Upper lobe of left lung (tissue), 6 donors: ENCODE results near the gene RAPGEF5. TPM values are rescaled to one million over a fixed set of nuclear protein-coding genes. Genes with fewer than 3 reads are reported as not detected.

Experiments
- ATAC-seq, 2 donors: fragments of 200-7000 bp; cut with Tn5 transposase; one replicate each; pipeline ENCODE4 v1.9.1; 2022; ENCODE audit warnings: mild to moderate bottlenecking in 2 of 2, moderate library complexity in 2 of 2; ENCODE audit not compliant: low FRiP score in 2 of 2
- DNase-seq, 2 donors: peaks; one replicate each; pipeline ENCODE4 v3.0.0-alpha.2; 2019 to 2020
- H3K27ac ChIP-seq, 4 donors: fragments of 200-600 bp; sonication (generic); one replicate each; pipeline ENCODE4 v1.5.1; 2016 to 2019
- H3K27me3 ChIP-seq, 4 donors: fragments of 200-600 bp; sonication (generic); one replicate each; pipeline ENCODE4 v1.5.1; 2017 to 2019
- H3K36me3 ChIP-seq, 4 donors: fragments of 200-600 bp; sonication (generic); one replicate each; pipeline ENCODE4 v1.5.1; 2016 to 2019
- H3K4me1 ChIP-seq, 4 donors: fragments of 200-600 bp; sonication (generic); one replicate each; pipeline ENCODE4 v1.5.1; 2018 to 2019
- H3K4me3 ChIP-seq, 4 donors: fragments of 200-600 bp; sonication (generic); one replicate each; pipeline ENCODE4 v1.5.1; 2017 to 2019; ENCODE audit warnings: mild to moderate bottlenecking in 2 of 4, moderate library complexity in 1 of 4
- H3K9me3 ChIP-seq, 4 donors: fragments of 200-600 bp; sonication (generic); one replicate each; pipeline ENCODE4 v1.5.1; 2018 to 2019
- CTCF ChIP-seq, 6 experiments: fragments of 450-650 bp in 4 of 6; fragments of 200-600 bp in 2 of 6; sonication (generic) in 2 of 6; IDR thresholded peaks; one replicate each; pipeline ENCODE4 v1.5.1; 2016 to 2019; ENCODE audit warnings: antibody characterized with exemption in 6 of 6
- EP300 ChIP-seq, 4 donors: sonication (generic); formaldehyde crosslinking; IDR thresholded peaks; one replicate each; pipeline ENCODE4 v1.5.1; 2017; ENCODE audit warnings: antibody characterized with exemption in 4 of 4, control low read depth in 2 of 4
- POLR2A ChIP-seq, 4 donors: fragments of 450-650 bp; IDR thresholded peaks; one replicate each; pipeline ENCODE4 v1.5.1; 2016 to 2017; ENCODE audit warnings: antibody characterized with exemption in 4 of 4, mild to moderate bottlenecking in 2 of 4
- POLR2AphosphoS5 ChIP-seq, 2 donors: sonication (generic); formaldehyde crosslinking; IDR thresholded peaks; one replicate each; pipeline ENCODE4 v1.5.1; 2017; ENCODE audit warnings: antibody characterized with exemption in 2 of 2
- WGBS, 2 donors: methylation state at CpG; one replicate each; pipeline ENCODE4 v1.1.5; 2017 to 2018; 5-methylcytosine and 5-hydroxymethylcytosine counted together
- total RNA-seq, 6 donors: library from RNA; depleted of rRNA in 4 of 6; stranded (reverse); fragments of >200 nt in 4 of 6; gene quantifications; one replicate each; pipeline versions ENCODE4 v1.1.0 to v1.2.1, GENCODE V29; 2016 to 2021
- donor health status: DM: no; HTN: no; CAD: no; lungs with moderate emphysema.
- donor health status: DM: no; HTN: yes; CAD: no; lungs with severe emphysema.

RAPGEF5 gene
- total RNA-seq, 6 donors from 2014 or later, result 68.1 to 206 (median 101) TPM

- H3K27ac ChIP-seq, result peak overlapping the region in 2 of 4 donors; percentile 16 to 50
- peaks cover 0 to 27% (median 13%) of the 10 kb centered on the region in 4 donors for H3K4me1 ChIP-seq
- no peak overlapping the region for H3K4me3 ChIP-seq
- DNase-seq (no peak), ATAC-seq (no peak)
- H3K36me3 ChIP-seq, result no peaks in the 10 kb centered on the region
- no peaks in the 10 kb centered on the region for H3K9me3 ChIP-seq
- no peaks in the 10 kb centered on the region for H3K27me3 ChIP-seq
- no peak for TF ChIP-seq POLR2A (IDR thresholded peaks at IDR 0.05)
Observed at GRCh38 chr7:22296916-22297315, 60.0 kb downstream of the RAPGEF5 start.

- ATAC-seq, result peak in 1 of 2 donors; percentile 13
- WGBS, 2 donors, result 32 to 69% methylated on average over 1 of the region's 1 CpG
- no peak for DNase-seq
- H3K27me3 ChIP-seq, result no peaks in the 10 kb centered on the region
- no peak for TF ChIP-seq CTCF (IDR thresholded peaks at IDR 0.05)
- TF ChIP-seq POLR2AphosphoS5 (IDR thresholded peaks at IDR 0.05), result no peak
- no peak for TF ChIP-seq POLR2A (IDR thresholded peaks at IDR 0.05)
- no peak for TF ChIP-seq EP300 (IDR thresholded peaks at IDR 0.05)
- H3K4me1 ChIP-seq, result peaks cover 0 to 27% (median 13%) of the 10 kb centered on the region in 4 donors
- H3K36me3 ChIP-seq, result no peaks in the 10 kb centered on the region
- no peak overlapping the region for H3K4me3 ChIP-seq
- peak overlapping the region in 2 of 4 donors; percentile 16 to 50 for H3K27ac ChIP-seq
- H3K9me3 ChIP-seq, result no peaks in the 10 kb centered on the region
Observed at GRCh38 chr7:22296265-22296566, 60.7 kb downstream of the RAPGEF5 start.

- WGBS, 2 donors, result 44 to 56% methylated on average over 4 of the region's 4 CpGs
- ATAC-seq (peak in 1 of 2 donors; percentile 36), DNase-seq (no peak)
- no peaks in the 10 kb centered on the region for H3K9me3 ChIP-seq
- H3K36me3 ChIP-seq, result no peaks in the 10 kb centered on the region
- TF ChIP-seq POLR2A (IDR thresholded peaks at IDR 0.05) (no peak), CTCF (IDR thresholded peaks at IDR 0.05) (peak in 2 of 6 experiments; percentile 17 to 19), POLR2AphosphoS5 (IDR thresholded peaks at IDR 0.05) (no peak), EP300 (IDR thresholded peaks at IDR 0.05) (peak in 1 of 4 donors; percentile 40)
- H3K4me3 ChIP-seq, result no peak overlapping the region
- peak overlapping the region in 1 of 4 donors; percentile 50 for H3K27ac ChIP-seq
- peaks cover 0 to 27% (median 13%) of the 10 kb centered on the region in 4 donors for H3K4me1 ChIP-seq
- H3K27me3 ChIP-seq, result no peaks in the 10 kb centered on the region
Observed at GRCh38 chr7:22295402-22296264, 61.3 kb downstream of the RAPGEF5 start.

- H3K27me3 ChIP-seq, result no peaks in the 10 kb centered on the region
- DNase-seq (no peak), ATAC-seq (no peak)
- H3K9me3 ChIP-seq, result no peaks in the 10 kb centered on the region
- TF ChIP-seq POLR2AphosphoS5 (IDR thresholded peaks at IDR 0.05) (no peak), CTCF (IDR thresholded peaks at IDR 0.05) (no peak), EP300 (IDR thresholded peaks at IDR 0.05) (no peak), POLR2A (IDR thresholded peaks at IDR 0.05) (no peak)
- 63 to 71% methylated on average over 3 of the region's 3 CpGs for WGBS, 2 donors
- H3K27ac ChIP-seq, result no peak overlapping the region
- H3K4me1 ChIP-seq, result peaks cover 0 to 27% (median 13%) of the 10 kb centered on the region in 4 donors
- H3K4me3 ChIP-seq, result no peak overlapping the region
- H3K36me3 ChIP-seq, result no peaks in the 10 kb centered on the region
Observed at GRCh38 chr7:22292531-22292930, 64.4 kb downstream of the RAPGEF5 start.

- peaks cover 0 to 27% (median 11%) of the 10 kb centered on the region in 4 donors for H3K4me1 ChIP-seq
- ATAC-seq (no peak), DNase-seq (no peak)
- H3K4me3 ChIP-seq, result no peak overlapping the region
- H3K27ac ChIP-seq, result no peak overlapping the region
- WGBS, 2 donors, result 91 to 92% methylated on average over 2 of the region's 2 CpGs
- H3K9me3 ChIP-seq, result no peaks in the 10 kb centered on the region
- H3K36me3 ChIP-seq, result no peaks in the 10 kb centered on the region
- H3K27me3 ChIP-seq, result no peaks in the 10 kb centered on the region
- TF ChIP-seq POLR2AphosphoS5 (IDR thresholded peaks at IDR 0.05) (no peak), CTCF (IDR thresholded peaks at IDR 0.05) (no peak)
Observed at GRCh38 chr7:22291977-22292376, 65.0 kb downstream of the RAPGEF5 start.
